HG02870 (cell line): ENCODE results near the gene IRS2.

Experiments
- ATAC-seq: cut with Tn5 transposase; IDR thresholded peaks from one replicate; pipeline ENCODE4 v1.9.1; 2021; ENCODE audit warnings: mild to moderate bottlenecking, moderate library complexity; ENCODE audit not compliant: unreplicated experiment

IRS2 gene

GRCh38 chr13:109758937-109759480, 27.4 kb downstream of the IRS2 start:
- ATAC-seq = no peak

- ATAC-seq = no peak
Measured at GRCh38 chr13:109756778-109757177, 29.6 kb downstream of the IRS2 start.

- no peak for ATAC-seq
Measured at GRCh38 chr13:109755997-109756396, 30.4 kb downstream of the IRS2 start.

GRCh38 chr13:109755551-109755950, 30.8 kb downstream of the IRS2 start:
- no peak for ATAC-seq

GRCh38 chr13:109751477-109751876, 34.9 kb downstream of the IRS2 start:
- no peak for ATAC-seq

GRCh38 chr13:109750221-109750775, 36.1 kb downstream of the IRS2 start:
- no peak for ATAC-seq

- no peak for ATAC-seq
Measured at GRCh38 chr13:109749365-109749764, 37.0 kb downstream of the IRS2 start.

- no peak for ATAC-seq
Measured at GRCh38 chr13:109748677-109749076, 37.7 kb downstream of the IRS2 start.

- ATAC-seq = no peak
Measured at GRCh38 chr13:109747524-109747923, 38.9 kb downstream of the IRS2 start.

- no peak for ATAC-seq
Measured at GRCh38 chr13:109746364-109746763, 40.0 kb downstream of the IRS2 start.

- no peak for ATAC-seq
Measured at GRCh38 chr13:109745702-109746101, 40.7 kb downstream of the IRS2 start.

GRCh38 chr13:109745060-109745459, 41.3 kb downstream of the IRS2 start:
- ATAC-seq = no peak

GRCh38 chr13:109744512-109745051, 41.8 kb downstream of the IRS2 start:
- no peak for ATAC-seq

- ATAC-seq = no peak
Measured at GRCh38 chr13:109743706-109744453, 42.5 kb downstream of the IRS2 start.

- no peak for ATAC-seq
Measured at GRCh38 chr13:109741966-109742365, 44.4 kb downstream of the IRS2 start.

GRCh38 chr13:109740721-109741120, 45.7 kb downstream of the IRS2 start:
- ATAC-seq = no peak

GRCh38 chr13:109740121-109740520, 46.3 kb downstream of the IRS2 start:
- no peak for ATAC-seq

- ATAC-seq = no peak
Measured at GRCh38 chr13:109738298-109738746, 48.1 kb downstream of the IRS2 start.

GRCh38 chr13:109737606-109738005, 48.8 kb downstream of the IRS2 start:
- no peak for ATAC-seq

GRCh38 chr13:109737046-109737573, 49.3 kb downstream of the IRS2 start:
- no peak for ATAC-seq

GRCh38 chr13:109735436-109735966, 50.9 kb downstream of the IRS2 start:
- ATAC-seq = no peak
